GM19438 (cell line): ENCODE results near the gene GPR84.

Experiments
- ATAC-seq: cut with Tn5 transposase; IDR thresholded peaks from one replicate; pipeline ENCODE4 v1.9.1; 2021; ENCODE audit warnings: low read depth; ENCODE audit not compliant: unreplicated experiment

The GPR84 gene

GRCh38 chr12:54375259-54375579 lies 10.9 kb upstream of the GPR84 start:
- ATAC-seq, result no peak

- no peak for ATAC-seq
Observed at GRCh38 chr12:54374562-54375258, 10.4 kb upstream of the GPR84 start.

GRCh38 chr12:54373649-54374561 lies 9.6 kb upstream of the GPR84 start:
- no peak for ATAC-seq

GRCh38 chr12:54372113-54372806 lies 8.0 kb upstream of the GPR84 start:
- no peak for ATAC-seq

- no peak for ATAC-seq
Observed at GRCh38 chr12:54371328-54372112, 7.2 kb upstream of the GPR84 start.

GRCh38 chr12:54370171-54370730 lies 6.0 kb upstream of the GPR84 start:
- ATAC-seq, result peak; percentile 55

- ATAC-seq, result no peak
Observed at GRCh38 chr12:54369597-54370131, 5.4 kb upstream of the GPR84 start.

GRCh38 chr12:54368709-54369596 lies 4.7 kb upstream of the GPR84 start:
- ATAC-seq, result peak; percentile 54

- ATAC-seq, result no peak
Observed at GRCh38 chr12:54368025-54368708, 3.9 kb upstream of the GPR84 start.

- ATAC-seq, result no peak
Observed at GRCh38 chr12:54363618-54364017, 668 bp downstream of the GPR84 start.

- ATAC-seq, result no peak
Observed at GRCh38 chr12:54363047-54363446, 1.2 kb downstream of the GPR84 start.

- ATAC-seq, result no peak
Observed at GRCh38 chr12:54360717-54361456, 3.4 kb downstream of the GPR84 start.

GRCh38 chr12:54359762-54360351 lies 4.4 kb downstream of the GPR84 start:
- ATAC-seq, result no peak

- peak; percentile 95 for ATAC-seq
Observed at GRCh38 chr12:54358945-54359761, 5.1 kb downstream of the GPR84 start.

- ATAC-seq, result no peak
Observed at GRCh38 chr12:54358191-54358944, 5.9 kb downstream of the GPR84 start.
